Vagina (tissue), 2 donors: Measurements from ENCODE around the gene TUBA4B.
"Not testable (repeated sequence)": the region's sequence is repeated elsewhere in the genome, so short reads cannot be mapped to it uniquely, and the experiment has no call there.

Experiments used
- CTCF ChIP-seq, 3 experiments: fragments of 450-650 bp in 2 of 3; fragments of 200-600 bp in 1 of 3; sonication (generic) in 1 of 3; IDR thresholded peaks; one replicate each; pipeline ENCODE4 v1.5.1; 2017 to 2019; ENCODE audit warnings: antibody characterized with exemption in 3 of 3, mild to moderate bottlenecking in 2 of 3, moderate library complexity in 2 of 3
- POLR2A ChIP-seq, 2 donors: fragments of 450-650 bp; IDR thresholded peaks; one replicate each; pipeline ENCODE4 v1.6.1; 2017; ENCODE audit warnings: antibody characterized with exemption in 2 of 2, mild to moderate bottlenecking in 2 of 2, moderate library complexity in 2 of 2
- POLR2AphosphoS5 ChIP-seq, 2 donors: sonication (generic); formaldehyde crosslinking; IDR thresholded peaks; one replicate each; pipeline ENCODE4 v1.9.0; 2017; ENCODE audit warnings: antibody characterized with exemption in 2 of 2, mild to moderate bottlenecking in 2 of 2, low read depth in 1 of 2; ENCODE audit not compliant: insufficient read depth in 1 of 2

GRCh38 chr2:219312683-219313263 is 59.7 kb downstream of the TUBA4B start:
- TF ChIP-seq CTCF (IDR thresholded peaks at IDR 0.05); POLR2A (IDR thresholded peaks at IDR 0.05); POLR2AphosphoS5 (IDR thresholded peaks at IDR 0.05; ENCODE audit: insufficient read depth in 1 of 2, low read depth in 1 of 2): not testable (repeated sequence)
